Measurements from ENCODE around the gene NUDT15. TPM values are rescaled to one million over a fixed set of nuclear protein-coding genes. Genes with fewer than 3 reads are reported as not detected.

NUDT15 gene
- 11.9 and 13.8 TPM in 2 replicates for polyA plus RNA-seq (2012; rRNA removed)
- 19.6 and 22.4 TPM in 2 replicates for polyA plus RNA-seq (2012; cell fraction: cytosol; rRNA removed)
- polyA plus RNA-seq (2012; cell fraction: nucleus; rRNA removed) = 2.4 and 4.0 TPM in 2 replicates

GRCh38 chr13:48037346-48038173 is at the start of gene NUDT15:
TSS of gene NUDT15 (plus strand) at chr13:48037726. CDS start at chr13:48037747, 21 bp downstream.
- Histone ChIP-seq H3K4me3 (ENCODE audit: low read depth in 2 of 2, low read length in 1 of 2) (peak within 1 kb of the TSS; percentile 71 to 86), H2AFZ (ENCODE audit: low read depth) (peak within 1 kb of the TSS; percentile 66; the same call in 1 of the 2 replicates), H3K9me3 (peaks cover 6% of the 10 kb centered on the region; the same call in 1 of the 2 replicates), H3K4me1 (ENCODE audit: control insufficient read depth in 1 of 2, insufficient read depth in 2 of 2, low read depth in 1 of 2, low read length in 1 of 2) (peaks cover 8 to 10% of the 10 kb centered on the region in 2 experiments; a peak in 3 of 4 replicates), H3K79me2 (ENCODE audit: insufficient read depth) (peaks cover 25% of the 10 kb centered on the region), H4K20me1 (ENCODE audit: insufficient read depth) (no peaks in the 10 kb centered on the region), H3F3A (replicated peaks; ENCODE audit: insufficient read depth) (peaks cover 16% of the 10 kb centered on the region), H3K9me2 (no peaks in the 10 kb centered on the region), H3K27me3 (ENCODE audit: insufficient read depth) (no peaks in the 10 kb centered on the region), H3K27ac (ENCODE audit: low read depth in 2 of 2, low read length in 1 of 2) (peak within 1 kb of the TSS; percentile 95 to 97), H3K4me2 (peak within 1 kb of the TSS; percentile 75), H3K36me3 (replicated peaks in 1 of 2; ENCODE audit: control insufficient read depth in 1 of 2, insufficient read depth in 2 of 2, low read length in 1 of 2) (peaks cover 13 to 22% of the 10 kb centered on the region in 2 experiments), H3K9ac (peak within 1 kb of the TSS; percentile 85)
- under 1% methylated on average over 16 of the region's 82 CpGs for WGBS (ENCODE audit: low lambda C conversion rate)
- peak; percentile 93 for DNase-seq
- ChIA-PET POLR2A (interaction anchor here (0.6 to 1.9 kb wide), 5 partner anchors 36 to 198 kb away, joined by 3 to 10 read pairs (median 3); partner anchors contain the start of genes MED4 and SUCLA2), CTCF (interaction anchor here (0.6 to 2.5 kb wide), 35 partner anchors 9 to 1729 kb away, joined by 3 to 38 read pairs (median 4); partner anchors contain the start of genes MED4 and SUCLA2)
- TF ChIP-seq FOSL2 (IDR thresholded peaks at IDR 0.05; ENCODE audit: borderline replicate concordance, low read depth) = no peak
- peak; percentile 70 for TF ChIP-seq FOXM1 (IDR thresholded peaks at IDR 0.05; ENCODE audit: low read depth)
- TF ChIP-seq GATA2 (CRISPR knock-in tag; IDR thresholded peaks at IDR 0.05) = no peak
- peak; percentile 64; the same call in 1 of the 2 replicates for TF ChIP-seq RXRA (IDR thresholded peaks at IDR 0.05; ENCODE audit: borderline replicate concordance, low read depth)
- peak; percentile 70; the same call in 1 of the 2 replicates for TF ChIP-seq YY1 (IDR thresholded peaks at IDR 0.05; ENCODE audit: low read depth)
- peak; percentile 11; the same call in 1 of the 2 replicates for TF ChIP-seq TCF12 (IDR thresholded peaks at IDR 0.05)
- peak; percentile 85 for TF ChIP-seq ELF1 (IDR thresholded peaks at IDR 0.05)
- TF ChIP-seq CHD2 (IDR thresholded peaks at IDR 0.05; ENCODE audit: low read length, partially characterized antibody) = peak; percentile 46
- TF ChIP-seq NFIC (IDR thresholded peaks at IDR 0.05; ENCODE audit: borderline replicate concordance) = no peak
- peak; percentile 99 for TF ChIP-seq MXI1 (IDR thresholded peaks at IDR 0.05; ENCODE audit: low read depth, low read length)
- TF ChIP-seq ZBTB33 (IDR thresholded peaks at IDR 0.05; ENCODE audit: borderline replicate concordance, low read depth) = no peak
- peak; percentile 14 to 18; a peak in 1 of 4 replicates for TF ChIP-seq EP300 (IDR thresholded peaks at IDR 0.05; ENCODE audit: borderline replicate concordance in 1 of 2, low read depth in 1 of 2, low read length in 1 of 2)
- TF ChIP-seq PBX3 (IDR thresholded peaks at IDR 0.05) = peak; percentile 25; the same call in 1 of the 2 replicates
- TF ChIP-seq FOXJ3 (CRISPR knock-in tag; IDR thresholded peaks at IDR 0.05) = no peak; the same call in 1 of the 2 replicates
- TF ChIP-seq TEAD4 (IDR thresholded peaks at IDR 0.05; ENCODE audit: borderline replicate concordance, insufficient read depth) = no peak
- no peak for TF ChIP-seq IRF3 (IDR thresholded peaks at IDR 0.05; ENCODE audit: low read depth, low read length)
- peak; percentile 98 for TF ChIP-seq CTCF (IDR thresholded peaks at IDR 0.05)
- TF ChIP-seq SIN3A (IDR thresholded peaks at IDR 0.05; ENCODE audit: borderline replicate concordance, low read depth, low read length) = peak; percentile 100
- TF ChIP-seq REST (IDR thresholded peaks at IDR 0.05; ENCODE audit: low read depth, low read length) = peak; percentile 52; the same call in 1 of the 2 replicates
- TF ChIP-seq RCOR1 (IDR thresholded peaks at IDR 0.05; ENCODE audit: low read length) = 0 out of 2 replicates have a peak, but pooled peaks have one; percentile 25
- no peak for TF ChIP-seq MEF2A (IDR thresholded peaks at IDR 0.05; ENCODE audit: borderline replicate concordance, low read depth)
